ENCODE measurements around the gene FARP1.
A peak's percentile ranks its signal among the peaks of the same experiment; 100 is the strongest.

FARP1 gene

GRCh38 chr13:98445340-98446233, 302.7 kb downstream of the FARP1 start:
- Histone ChIP-seq H3K36me3 (ENCODE audit: control insufficient read depth, low read depth, low read length) (peaks cover 23% of the 10 kb centered on the region), H3K4me1 (ENCODE audit: control insufficient read depth, low read depth, low read length) (peaks cover 8% of the 10 kb centered on the region), H3K9ac (ENCODE audit: low read length) (no peak overlapping the region), H3K9me3 (ENCODE audit: control insufficient read depth, low read depth, low read length) (no peaks in the 10 kb centered on the region), H3K27ac (ENCODE audit: low read length) (no peak overlapping the region), H3K27me3 (ENCODE audit: control insufficient read depth, insufficient read depth, low read length) (no peaks in the 10 kb centered on the region), H3K4me3 (ENCODE audit: low read length) (no peak overlapping the region)

- H3K27ac ChIP-seq (ENCODE audit: low read length): no peak overlapping the region
- no peaks in the 10 kb centered on the region for H3K27me3 ChIP-seq (ENCODE audit: control insufficient read depth, insufficient read depth, low read length)
- peaks cover 15% of the 10 kb centered on the region for H3K4me1 ChIP-seq (ENCODE audit: control insufficient read depth, low read depth, low read length)
- no peaks in the 10 kb centered on the region for H3K9me3 ChIP-seq (ENCODE audit: control insufficient read depth, low read depth, low read length)
- H3K9ac ChIP-seq (ENCODE audit: low read length): no peak overlapping the region
- peaks cover 20% of the 10 kb centered on the region for H3K36me3 ChIP-seq (ENCODE audit: control insufficient read depth, low read depth, low read length)
- no peak overlapping the region for H3K4me3 ChIP-seq (ENCODE audit: low read length)
These were observed 303.3 kb downstream of the FARP1 start for GRCh38 chr13:98446234-98446621.

GRCh38 chr13:98447130-98447529, 304.2 kb downstream of the FARP1 start:
- Histone ChIP-seq H3K36me3 (ENCODE audit: control insufficient read depth, low read depth, low read length) (peaks cover 23% of the 10 kb centered on the region), H3K27ac (ENCODE audit: low read length) (no peak overlapping the region), H3K9me3 (ENCODE audit: control insufficient read depth, low read depth, low read length) (no peaks in the 10 kb centered on the region), H3K4me1 (ENCODE audit: control insufficient read depth, low read depth, low read length) (peaks cover 19% of the 10 kb centered on the region), H3K9ac (ENCODE audit: low read length) (no peak overlapping the region), H3K27me3 (ENCODE audit: control insufficient read depth, insufficient read depth, low read length) (no peaks in the 10 kb centered on the region), H3K4me3 (ENCODE audit: low read length) (no peak overlapping the region)

GRCh38 chr13:98447881-98448641, 305.2 kb downstream of the FARP1 start:
- Histone ChIP-seq H3K27me3 (ENCODE audit: control insufficient read depth, insufficient read depth, low read length) (no peaks in the 10 kb centered on the region), H3K4me3 (ENCODE audit: low read length) (no peak overlapping the region), H3K36me3 (ENCODE audit: control insufficient read depth, low read depth, low read length) (peaks cover 31% of the 10 kb centered on the region), H3K9me3 (ENCODE audit: control insufficient read depth, low read depth, low read length) (no peaks in the 10 kb centered on the region), H3K9ac (ENCODE audit: low read length) (no peak overlapping the region), H3K27ac (ENCODE audit: low read length) (no peak overlapping the region), H3K4me1 (ENCODE audit: control insufficient read depth, low read depth, low read length) (peaks cover 19% of the 10 kb centered on the region)

- Histone ChIP-seq H3K9me3 (ENCODE audit: control insufficient read depth, low read depth, low read length) (no peaks in the 10 kb centered on the region), H3K4me3 (ENCODE audit: low read length) (no peak overlapping the region), H3K36me3 (ENCODE audit: control insufficient read depth, low read depth, low read length) (peaks cover 35% of the 10 kb centered on the region), H3K27me3 (ENCODE audit: control insufficient read depth, insufficient read depth, low read length) (no peaks in the 10 kb centered on the region), H3K9ac (ENCODE audit: low read length) (no peak overlapping the region), H3K27ac (ENCODE audit: low read length) (no peak overlapping the region), H3K4me1 (ENCODE audit: control insufficient read depth, low read depth, low read length) (peaks cover 19% of the 10 kb centered on the region)
These were observed 305.7 kb downstream of the FARP1 start for GRCh38 chr13:98448642-98448928.

GRCh38 chr13:98449273-98449672, 306.4 kb downstream of the FARP1 start:
- no peaks in the 10 kb centered on the region for H3K27me3 ChIP-seq (ENCODE audit: control insufficient read depth, insufficient read depth, low read length)
- no peak overlapping the region for H3K9ac ChIP-seq (ENCODE audit: low read length)
- no peaks in the 10 kb centered on the region for H3K9me3 ChIP-seq (ENCODE audit: control insufficient read depth, low read depth, low read length)
- H3K4me1 ChIP-seq (ENCODE audit: control insufficient read depth, low read depth, low read length): peaks cover 19% of the 10 kb centered on the region
- no peak overlapping the region for H3K4me3 ChIP-seq (ENCODE audit: low read length)
- no peak overlapping the region for H3K27ac ChIP-seq (ENCODE audit: low read length)
- peaks cover 37% of the 10 kb centered on the region for H3K36me3 ChIP-seq (ENCODE audit: control insufficient read depth, low read depth, low read length)

GRCh38 chr13:98450026-98450425, 307.1 kb downstream of the FARP1 start:
- Histone ChIP-seq H3K9me3 (ENCODE audit: control insufficient read depth, low read depth, low read length) (no peaks in the 10 kb centered on the region), H3K36me3 (ENCODE audit: control insufficient read depth, low read depth, low read length) (peaks cover 39% of the 10 kb centered on the region), H3K4me1 (ENCODE audit: control insufficient read depth, low read depth, low read length) (peaks cover 19% of the 10 kb centered on the region), H3K27me3 (ENCODE audit: control insufficient read depth, insufficient read depth, low read length) (no peaks in the 10 kb centered on the region), H3K9ac (ENCODE audit: low read length) (no peak overlapping the region), H3K27ac (ENCODE audit: low read length) (no peak overlapping the region), H3K4me3 (ENCODE audit: low read length) (no peak overlapping the region)

GRCh38 chr13:98450539-98451111, 307.7 kb downstream of the FARP1 start:
- H3K9ac ChIP-seq (ENCODE audit: low read length): peak overlapping the region; percentile 14
- H3K9me3 ChIP-seq (ENCODE audit: control insufficient read depth, low read depth, low read length): no peaks in the 10 kb centered on the region
- H3K36me3 ChIP-seq (ENCODE audit: control insufficient read depth, low read depth, low read length): peaks cover 39% of the 10 kb centered on the region
- no peaks in the 10 kb centered on the region for H3K27me3 ChIP-seq (ENCODE audit: control insufficient read depth, insufficient read depth, low read length)
- H3K4me1 ChIP-seq (ENCODE audit: control insufficient read depth, low read depth, low read length): peaks cover 16% of the 10 kb centered on the region
- H3K27ac ChIP-seq (ENCODE audit: low read length): no peak overlapping the region
- H3K4me3 ChIP-seq (ENCODE audit: low read length): no peak overlapping the region

GRCh38 chr13:98451676-98452470, 309.0 kb downstream of the FARP1 start:
- no peaks in the 10 kb centered on the region for H3K27me3 ChIP-seq (ENCODE audit: control insufficient read depth, insufficient read depth, low read length)
- H3K4me3 ChIP-seq (ENCODE audit: low read length): no peak overlapping the region
- H3K4me1 ChIP-seq (ENCODE audit: control insufficient read depth, low read depth, low read length): peaks cover 14% of the 10 kb centered on the region
- H3K9ac ChIP-seq (ENCODE audit: low read length): no peak overlapping the region
- no peaks in the 10 kb centered on the region for H3K9me3 ChIP-seq (ENCODE audit: control insufficient read depth, low read depth, low read length)
- H3K27ac ChIP-seq (ENCODE audit: low read length): no peak overlapping the region
- H3K36me3 ChIP-seq (ENCODE audit: control insufficient read depth, low read depth, low read length): peaks cover 49% of the 10 kb centered on the region

GRCh38 chr13:98452851-98453843, 310.3 kb downstream of the FARP1 start:
- H3K9ac ChIP-seq (ENCODE audit: low read length): no peak overlapping the region
- no peaks in the 10 kb centered on the region for H3K9me3 ChIP-seq (ENCODE audit: control insufficient read depth, low read depth, low read length)
- no peaks in the 10 kb centered on the region for H3K27me3 ChIP-seq (ENCODE audit: control insufficient read depth, insufficient read depth, low read length)
- peaks cover 14% of the 10 kb centered on the region for H3K4me1 ChIP-seq (ENCODE audit: control insufficient read depth, low read depth, low read length)
- no peak overlapping the region for H3K27ac ChIP-seq (ENCODE audit: low read length)
- H3K36me3 ChIP-seq (ENCODE audit: control insufficient read depth, low read depth, low read length): peaks cover 43% of the 10 kb centered on the region
- H3K4me3 ChIP-seq (ENCODE audit: low read length): no peak overlapping the region
